Testis (tissue), 3 donors: ENCODE measurements around the gene DEPDC5. TPM values are rescaled to one million over a fixed set of nuclear protein-coding genes. Genes with fewer than 3 reads are reported as not detected.

Experiments
- DNase-seq: peaks from one replicate; pipeline ENCODE4 v3.0.0-alpha.2; 2019
- H3K27ac ChIP-seq, 2 donors: fragments of 200-600 bp; sonication (generic); one replicate each; pipeline ENCODE4 v1.5.1; 2019
- H3K27me3 ChIP-seq: fragments of 200-600 bp; sonication (generic); one replicate; pipeline ENCODE4 v1.5.1; 2019
- H3K36me3 ChIP-seq: fragments of 200-600 bp; sonication (generic); one replicate; pipeline ENCODE4 v1.5.1; 2017; ENCODE audit warnings: low read depth; ENCODE audit errors: missing control alignments
- H3K4me1 ChIP-seq: fragments of 200-600 bp; sonication (generic); one replicate; pipeline ENCODE4 v1.5.1; 2019
- H3K4me3 ChIP-seq, 2 donors: fragments of 200-600 bp; sonication (generic); one replicate each; pipeline ENCODE4 v1.5.1; 2017 to 2019
- H3K9me3 ChIP-seq: fragments of 200-600 bp; sonication (generic); one replicate; pipeline ENCODE4 v1.5.1; 2017
- CTCF ChIP-seq, 3 experiments: fragments of 450-650 bp in 2 of 3; fragments of 200-600 bp in 1 of 3; sonication (generic) in 1 of 3; IDR thresholded peaks; one replicate each; pipeline ENCODE4 v1.5.1; 2016 to 2019; ENCODE audit warnings: antibody characterized with exemption in 3 of 3, mild to moderate bottlenecking in 2 of 3, moderate library complexity in 1 of 3
- POLR2A ChIP-seq: fragments of 450-650 bp; IDR thresholded peaks from one replicate; pipeline ENCODE4 v1.6.1; 2017; ENCODE audit warnings: antibody characterized with exemption, mild to moderate bottlenecking, moderate library complexity
- WGBS, 2 donors: methylation state at CpG; one replicate each; pipeline ENCODE4 v1.1.5; 2018; 5-methylcytosine and 5-hydroxymethylcytosine counted together
- intact Hi-C: fragments of 100-400 bp; cut with DNase I; formaldehyde crosslinking; loops from one replicate; pipeline ENCODE4 v1.15.1; 2023; ENCODE audit warnings: low total_unique reads
- polyA plus RNA-seq: library from polyadenylated mRNA; stranded (reverse); fragments of 350-450 nt; fragmentation: Illumina TruSeq; extraction: RNeasy Lipid Tissue Mini Kit (QIAGEN cat#74804); gene quantifications from one replicate; pipeline ENCODE4 v1.2.3, GENCODE V29; 2014; ENCODE audit warnings: low read depth, low replicate concordance; ENCODE audit not compliant: insufficient read depth
- total RNA-seq, 2 donors: library from RNA; depleted of rRNA; stranded (reverse); fragments of >200 nt; gene quantifications; one replicate each; pipeline ENCODE4 v1.2.3, GENCODE V29; 2016

DEPDC5 gene
- total and polyA plus RNA-seq, 3 donors from 2014 or later, result 22.1 to 70.6 (median 57.8) TPM

GRCh38 chr22:31843526-31843925, 89.7 kb downstream of the DEPDC5 start:
- Histone ChIP-seq H3K4me1 (no peaks in the 10 kb centered on the region), H3K4me3 (no peak overlapping the region), H3K36me3 (no peaks in the 10 kb centered on the region), H3K27me3 (no peaks in the 10 kb centered on the region), H3K9me3 (no peaks in the 10 kb centered on the region), H3K27ac (no peak overlapping the region)
- WGBS, 2 donors, result 81 to 86% methylated on average over 4 of the region's 4 CpGs
- TF ChIP-seq POLR2A (no peak), CTCF (IDR thresholded peaks at IDR 0.05) (no peak)
- intact Hi-C loops, result no loop called here
- DNase-seq, result no peak

GRCh38 chr22:31844941-31845340, 91.1 kb downstream of the DEPDC5 start:
- no peaks in the 10 kb centered on the region for H3K36me3 ChIP-seq
- DNase-seq, result no peak
- no peak for TF ChIP-seq CTCF (IDR thresholded peaks at IDR 0.05)
- no peak for TF ChIP-seq POLR2A
- intact Hi-C loops, result no loop called here
- H3K27me3 ChIP-seq, result no peaks in the 10 kb centered on the region
- H3K4me1 ChIP-seq, result no peaks in the 10 kb centered on the region
- H3K4me3 ChIP-seq, result no peak overlapping the region
- no peak overlapping the region for H3K27ac ChIP-seq
- H3K9me3 ChIP-seq, result no peaks in the 10 kb centered on the region
- WGBS, 2 donors, result 98 to 99% methylated on average over 16 to 17 of the region's 17 CpGs

GRCh38 chr22:31846161-31847115, 92.6 kb downstream of the DEPDC5 start:
- DNase-seq, result no peak
- Histone ChIP-seq H3K4me3 (no peak overlapping the region), H3K4me1 (no peaks in the 10 kb centered on the region), H3K27ac (no peak overlapping the region), H3K36me3 (no peaks in the 10 kb centered on the region), H3K27me3 (no peaks in the 10 kb centered on the region), H3K9me3 (no peaks in the 10 kb centered on the region)
- intact Hi-C loops, result no loop called here
- WGBS, 2 donors, result 83 to 87% methylated on average over 6 of the region's 6 CpGs
- TF ChIP-seq CTCF (IDR thresholded peaks at IDR 0.05), result peak in 1 of 3 experiments; percentile 16
- no peak for TF ChIP-seq POLR2A

GRCh38 chr22:31848411-31848810, 94.6 kb downstream of the DEPDC5 start:
- intact Hi-C loops, result no loop called here
- no peaks in the 10 kb centered on the region for H3K4me1 ChIP-seq
- TF ChIP-seq CTCF (IDR thresholded peaks at IDR 0.05), result no peak
- TF ChIP-seq POLR2A, result no peak
- H3K27ac ChIP-seq, result no peak overlapping the region
- no peak for DNase-seq
- no peaks in the 10 kb centered on the region for H3K9me3 ChIP-seq
- H3K4me3 ChIP-seq, result no peak overlapping the region
- WGBS, 2 donors, result 100% methylated on average over 1 of the region's 1 CpG
- no peaks in the 10 kb centered on the region for H3K27me3 ChIP-seq
- no peaks in the 10 kb centered on the region for H3K36me3 ChIP-seq
